Trophoblast cell (in vitro differentiated cells and primary cell): Measurements from ENCODE around the gene TMEM250.
"Not testable (repeated sequence)": the region's sequence is repeated elsewhere in the genome, so short reads cannot be mapped to it uniquely, and the experiment has no call there.

Experiments used
- DNase-seq, 2 donors: peaks; one replicate each; pipeline ENCODE4 v3.0.0-alpha.2; 2016
- H2AFZ ChIP-seq: 2 replicates; pipeline ENCODE4 v1.6.1; 2013; ENCODE audit warnings: low read length, moderate library complexity, mild to moderate bottlenecking; ENCODE audit not compliant: insufficient read depth, poor library complexity
- H2AK5ac ChIP-seq: 2 replicates; pipeline ENCODE4 v1.6.1; 2013; ENCODE audit warnings: mild to moderate bottlenecking, low read length
- H2BK120ac ChIP-seq: 2 replicates; pipeline ENCODE4 v1.6.1; 2013; ENCODE audit warnings: low read length, mild to moderate bottlenecking, moderate library complexity; ENCODE audit not compliant: insufficient read depth, poor library complexity
- H2BK12ac ChIP-seq: 2 replicates; pipeline ENCODE4 v1.6.1; 2013; ENCODE audit warnings: mild to moderate bottlenecking, low read length, moderate library complexity
- H2BK5ac ChIP-seq: 2 replicates; pipeline ENCODE4 v1.6.1; 2013; ENCODE audit warnings: low read length, low read depth, moderate library complexity, mild to moderate bottlenecking; ENCODE audit not compliant: poor library complexity
- H3K14ac ChIP-seq: 2 replicates; pipeline ENCODE4 v1.6.1; 2013; ENCODE audit warnings: mild to moderate bottlenecking, low read length
- H3K18ac ChIP-seq: 2 replicates; pipeline ENCODE4 v1.6.1; 2013; ENCODE audit warnings: mild to moderate bottlenecking, low read length
- H3K23ac ChIP-seq: 2 replicates; pipeline ENCODE4 v1.6.1; 2013; ENCODE audit warnings: low read length
- H3K27ac ChIP-seq: 2 replicates; pipeline ENCODE4 v1.5.1; 2013; ENCODE audit warnings: low read depth, mild to moderate bottlenecking, inconsistent platforms, low read length, moderate library complexity
- H3K27me3 ChIP-seq: 2 replicates; pipeline ENCODE4 v1.6.1; 2013; ENCODE audit warnings: inconsistent platforms, mild to moderate bottlenecking, low read length, moderate library complexity; ENCODE audit not compliant: insufficient read depth
- H3K36me3 ChIP-seq, 2 experiments: 1 replicate in 1 of 2; 2 replicates in 1 of 2; pipeline ENCODE4 v1.6.1; 2013; ENCODE audit warnings: low read length in 2 of 2, mild to moderate bottlenecking in 2 of 2, moderate library complexity in 1 of 2; ENCODE audit not compliant: insufficient read depth in 2 of 2, control insufficient read depth in 1 of 2
- H3K4ac ChIP-seq: 2 replicates; pipeline ENCODE4 v1.6.1; 2013; ENCODE audit warnings: low read depth, mild to moderate bottlenecking, low read length, moderate library complexity
- H3K4me1 ChIP-seq, 2 experiments: 1 replicate in 1 of 2; 2 replicates in 1 of 2; pipeline ENCODE4 v1.6.1; 2013; ENCODE audit warnings: low read length in 2 of 2, mild to moderate bottlenecking in 2 of 2, moderate library complexity in 1 of 2; ENCODE audit not compliant: insufficient read depth in 2 of 2, control insufficient read depth in 1 of 2
- H3K4me2 ChIP-seq: 2 replicates; pipeline ENCODE4 v1.6.1; 2013; ENCODE audit warnings: inconsistent platforms, mild to moderate bottlenecking, low read length, moderate library complexity
- H3K4me3 ChIP-seq: 2 replicates; pipeline ENCODE4 v1.5.1; 2013; ENCODE audit warnings: mild to moderate bottlenecking, low read depth, low read length, inconsistent platforms
- H3K79me1 ChIP-seq: one replicate; pipeline ENCODE4 v1.6.1; 2013; ENCODE audit warnings: low read length
- H3K79me2 ChIP-seq: 2 replicates; pipeline ENCODE4 v1.6.1; 2013; ENCODE audit warnings: low read length, mild to moderate bottlenecking; ENCODE audit not compliant: control insufficient read depth, insufficient read depth, poor library complexity
- H3K9ac ChIP-seq: 2 replicates; pipeline ENCODE4 v1.6.1; 2013; ENCODE audit warnings: mild to moderate bottlenecking, low read length
- H3K9me3 ChIP-seq: 2 replicates; pipeline ENCODE4 v1.6.1; 2013; ENCODE audit warnings: low read depth, mild to moderate bottlenecking, control low read depth, inconsistent platforms, low read length; ENCODE audit not compliant: insufficient read depth
- H4K12ac ChIP-seq: 2 replicates; pipeline ENCODE4 v1.6.1; 2013; ENCODE audit warnings: low read depth, mild to moderate bottlenecking, low read length, moderate library complexity
- H4K8ac ChIP-seq: 2 replicates; pipeline ENCODE4 v1.6.1; 2013; ENCODE audit warnings: low read depth, mild to moderate bottlenecking, low read length, moderate library complexity
- H4K91ac ChIP-seq: one replicate; pipeline ENCODE4 v1.6.1; 2013; ENCODE audit warnings: low read depth, mild to moderate bottlenecking, low read length, moderate library complexity
- WGBS: extraction: QIAGEN DNeasy Blood & Tissue Kit; methylation state at CpG from one replicate; pipeline ENCODE4 v1.1.7; 2013; ENCODE audit warnings: missing lambda C conversion rate; ENCODE audit not compliant: insufficient read length, insufficient coverage; ENCODE audit errors: extremely low coverage; 5-methylcytosine and 5-hydroxymethylcytosine counted together

The TMEM250 gene

DNA sequence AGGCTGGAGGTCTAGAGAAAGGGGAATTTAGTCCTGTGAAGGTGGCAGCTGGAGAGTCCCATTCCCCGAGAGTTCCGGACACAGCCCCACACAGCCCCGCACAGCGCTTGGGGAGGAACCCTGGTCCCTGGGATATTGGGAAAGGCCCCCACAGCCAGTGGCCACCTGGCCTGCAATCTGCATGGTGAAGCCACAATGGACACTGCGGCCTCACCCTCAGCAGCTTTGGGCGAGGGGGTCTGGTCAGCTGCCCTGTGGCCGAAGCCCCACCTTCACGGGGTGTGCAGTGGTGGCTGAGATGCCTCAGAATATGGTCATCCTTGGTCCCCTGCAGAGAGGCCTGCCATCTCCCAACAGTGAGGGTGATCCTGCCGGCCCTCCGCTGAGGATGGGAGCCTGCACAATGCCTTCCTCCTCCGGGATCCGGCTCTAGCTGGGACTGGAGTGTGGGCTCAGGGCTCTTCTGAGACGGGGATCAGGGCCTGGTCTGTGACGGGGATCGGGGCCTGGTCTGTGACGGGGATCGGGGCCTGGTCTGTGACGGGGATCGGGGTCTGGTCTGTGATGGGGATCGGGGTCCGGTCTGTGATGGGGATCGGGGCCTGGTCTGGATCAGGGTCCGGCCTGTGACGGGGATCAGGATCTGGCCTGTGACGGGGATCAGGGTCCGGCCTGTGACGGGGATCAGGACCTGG lies 33.3 kb upstream of the TMEM250 start:
- no peaks in the 10 kb centered on the region for H3K79me2 ChIP-seq
- no peak overlapping the region for H3K4me2 ChIP-seq
- H2AK5ac ChIP-seq = no peak overlapping the region
- H3K27ac ChIP-seq = no peak overlapping the region
- no peak overlapping the region for H2AFZ ChIP-seq
- no CpG with 5 or more reads among the region's 27 CpGs for WGBS
- no peak overlapping the region for H2BK5ac ChIP-seq
- H2BK120ac ChIP-seq = no peak overlapping the region
- H3K9me3 ChIP-seq = no peaks in the 10 kb centered on the region
- no peak overlapping the region for H2BK12ac ChIP-seq
- no peak overlapping the region for H4K12ac ChIP-seq
- H3K9ac ChIP-seq = no peak overlapping the region
- no peak overlapping the region for H4K91ac ChIP-seq
- no peaks in the 10 kb centered on the region for H3K27me3 ChIP-seq
- H3K4ac ChIP-seq = no peak overlapping the region
- H3K18ac ChIP-seq = no peak overlapping the region
- H3K23ac ChIP-seq = no peak overlapping the region
- H4K8ac ChIP-seq = no peak overlapping the region
- no peak for DNase-seq
- no peaks in the 10 kb centered on the region for H3K4me1 ChIP-seq
- no peak overlapping the region for H3K14ac ChIP-seq
- H3K4me3 ChIP-seq = no peak overlapping the region
- no peaks in the 10 kb centered on the region for H3K36me3 ChIP-seq
- no peaks in the 10 kb centered on the region for H3K79me1 ChIP-seq

DNA sequence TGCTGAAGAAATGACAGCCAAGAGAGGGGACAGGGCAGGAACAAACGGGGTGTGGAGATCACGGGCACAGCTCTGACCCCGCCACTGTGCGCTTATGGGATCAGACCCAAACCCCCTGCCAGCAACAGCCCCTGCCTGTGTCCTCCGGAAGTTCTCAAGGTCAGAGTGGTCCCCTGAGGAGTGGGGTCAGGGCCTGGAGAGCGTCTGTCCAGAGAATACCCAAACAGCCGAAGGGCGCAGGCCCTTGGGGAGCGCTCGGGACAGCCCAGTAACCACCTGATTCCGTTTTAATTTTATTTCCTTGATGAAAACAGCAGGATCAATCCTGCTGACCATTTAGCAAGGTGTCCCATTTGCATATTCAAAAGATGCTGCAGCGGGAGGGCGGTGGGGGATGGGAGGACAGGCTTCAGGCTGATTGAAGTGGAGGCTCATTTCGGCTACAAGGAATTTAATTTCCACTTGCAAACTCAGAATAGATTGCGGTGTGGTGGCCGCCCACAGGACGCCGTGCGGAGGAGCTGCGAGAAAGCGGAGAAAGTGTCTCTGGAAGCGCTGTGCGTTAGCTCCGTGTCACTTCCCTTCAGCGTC lies 32.6 kb upstream of the TMEM250 start:
- H2BK12ac ChIP-seq = no peak overlapping the region
- no peaks in the 10 kb centered on the region for H3K36me3 ChIP-seq
- no peak overlapping the region for H3K4ac ChIP-seq
- DNase-seq = no peak
- no peak overlapping the region for H2BK5ac ChIP-seq
- H3K14ac ChIP-seq = no peak overlapping the region
- no peak overlapping the region for H3K9ac ChIP-seq
- WGBS = no CpG with 5 or more reads among the region's 25 CpGs
- no peak overlapping the region for H2AK5ac ChIP-seq
- no peak overlapping the region for H3K18ac ChIP-seq
- H3K23ac ChIP-seq = no peak overlapping the region
- no peak overlapping the region for H3K4me2 ChIP-seq
- H3K27ac ChIP-seq = no peak overlapping the region
- no peak overlapping the region for H2AFZ ChIP-seq
- H4K12ac ChIP-seq = no peak overlapping the region
- H3K79me1 ChIP-seq = no peaks in the 10 kb centered on the region
- no peak overlapping the region for H4K91ac ChIP-seq
- H3K4me1 ChIP-seq = no peaks in the 10 kb centered on the region
- no peaks in the 10 kb centered on the region for H3K27me3 ChIP-seq
- H3K9me3 ChIP-seq = peaks cover 3% of the 10 kb centered on the region
- no peak overlapping the region for H3K4me3 ChIP-seq
- H4K8ac ChIP-seq = no peak overlapping the region
- no peak overlapping the region for H2BK120ac ChIP-seq
- no peaks in the 10 kb centered on the region for H3K79me2 ChIP-seq

DNA sequence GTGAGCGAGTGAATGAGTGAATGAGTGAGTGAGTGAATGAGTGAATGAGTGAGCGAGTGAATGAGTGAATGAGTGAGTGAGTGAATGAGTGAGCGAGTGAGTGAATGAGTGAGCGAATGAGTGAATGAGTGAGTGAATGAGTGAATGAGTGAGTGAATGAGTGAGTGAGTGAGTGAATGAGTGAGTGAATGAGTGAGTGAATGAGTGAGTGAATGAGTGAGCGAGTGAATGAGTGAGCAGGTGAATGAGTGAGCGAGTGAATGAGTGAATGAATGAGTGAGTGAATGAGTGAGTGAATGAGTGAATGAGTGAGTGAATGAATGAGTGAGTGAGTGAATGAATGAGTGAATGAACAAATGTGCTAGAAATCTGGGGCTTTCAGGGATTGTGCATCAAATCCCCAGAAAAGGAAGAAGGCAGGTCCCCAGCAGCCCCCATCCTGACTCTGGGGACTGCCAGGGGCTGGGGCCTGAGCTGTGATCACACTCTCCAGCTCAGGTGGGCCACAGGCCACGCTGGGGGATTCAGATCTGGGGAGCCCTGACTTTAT lies 32.1 kb upstream of the TMEM250 start:
- not testable (repeated sequence) for H3K36me3 ChIP-seq, H4K91ac ChIP-seq, DNase-seq, H3K79me2 ChIP-seq, H3K27me3 ChIP-seq, H3K18ac ChIP-seq, H4K12ac ChIP-seq, H2BK5ac ChIP-seq, H2AK5ac ChIP-seq, H3K79me1 ChIP-seq, H3K23ac ChIP-seq, H3K9me3 ChIP-seq, H2BK120ac ChIP-seq, H4K8ac ChIP-seq, H3K4me3 ChIP-seq, H3K4ac ChIP-seq, H3K9ac ChIP-seq, H3K27ac ChIP-seq, H2AFZ ChIP-seq, H3K4me2 ChIP-seq, H2BK12ac ChIP-seq, H3K4me1 ChIP-seq, H3K14ac ChIP-seq
- WGBS = 100% methylated on average over 1 of the region's 7 CpGs

DNA sequence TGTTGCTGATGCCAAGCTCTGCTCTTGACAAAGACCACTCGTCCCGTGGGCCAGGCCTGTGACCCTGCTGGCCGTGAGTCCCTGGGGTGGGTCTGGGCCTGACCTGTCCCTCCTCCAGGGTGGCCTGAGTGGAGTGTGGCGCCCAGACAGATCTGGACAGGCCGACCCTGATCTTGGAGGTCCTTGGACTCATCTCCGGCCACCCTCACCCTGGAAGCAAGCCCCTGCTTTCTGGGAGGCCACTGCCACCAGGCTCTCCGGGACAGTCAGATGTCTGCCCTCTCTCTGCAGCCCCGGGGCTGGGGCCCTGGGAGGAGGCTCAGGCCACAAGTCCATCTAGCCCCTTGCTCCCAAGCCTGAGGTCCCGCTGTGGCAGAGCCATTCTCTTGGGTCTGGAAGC lies 31.2 kb upstream of the TMEM250 start:
- H2AFZ ChIP-seq = no peak overlapping the region
- no peak overlapping the region for H4K12ac ChIP-seq
- H3K36me3 ChIP-seq = no peaks in the 10 kb centered on the region
- H2BK5ac ChIP-seq = no peak overlapping the region
- H3K9ac ChIP-seq = no peak overlapping the region
- DNase-seq = no peak
- no peak overlapping the region for H3K14ac ChIP-seq
- H2AK5ac ChIP-seq = no peak overlapping the region
- H3K79me1 ChIP-seq = no peaks in the 10 kb centered on the region
- H3K4me1 ChIP-seq = no peaks in the 10 kb centered on the region
- H3K4me2 ChIP-seq = no peak overlapping the region
- no peak overlapping the region for H4K91ac ChIP-seq
- no peaks in the 10 kb centered on the region for H3K79me2 ChIP-seq
- no CpG with 5 or more reads among the region's 9 CpGs for WGBS
- no peak overlapping the region for H3K27ac ChIP-seq
- H3K4ac ChIP-seq = no peak overlapping the region
- H2BK12ac ChIP-seq = no peak overlapping the region
- no peak overlapping the region for H4K8ac ChIP-seq
- H3K23ac ChIP-seq = no peak overlapping the region
- H3K18ac ChIP-seq = no peak overlapping the region
- H2BK120ac ChIP-seq = no peak overlapping the region
- H3K4me3 ChIP-seq = no peak overlapping the region
- H3K27me3 ChIP-seq = no peaks in the 10 kb centered on the region
- H3K9me3 ChIP-seq = peaks cover 3% of the 10 kb centered on the region
